Measurements from ENCODE around the gene LYAR.
"Not testable (repeated sequence)": the region's sequence is repeated elsewhere in the genome, so short reads cannot be mapped to it uniquely, and the experiment has no call there.

LYAR gene

DNA sequence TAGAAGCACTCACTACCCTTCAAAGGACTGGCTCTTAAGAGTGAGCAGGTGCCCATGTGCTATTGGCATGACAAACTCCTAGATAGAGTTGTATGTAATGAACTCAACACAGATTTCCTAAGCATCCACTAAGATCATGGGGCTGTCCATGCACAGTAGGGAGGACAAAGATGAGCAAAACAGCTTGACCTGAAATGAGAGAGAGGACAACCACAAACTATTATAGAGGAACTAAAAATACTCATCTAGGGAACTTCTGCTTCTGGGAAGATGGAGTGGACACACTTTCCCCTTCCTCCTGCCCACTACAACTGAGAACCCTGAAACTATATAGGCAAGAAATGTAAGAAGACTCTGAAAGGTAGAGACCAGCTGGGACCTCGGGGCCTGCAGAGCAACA, 21.2 kb downstream of the LYAR start:
- H3K4me3 ChIP-seq (ENCODE audit: low read depth, low read length), result no peak overlapping the region
- no peak for DNase-seq (ENCODE audit: low read depth)
- TF ChIP-seq, protein P1, sequence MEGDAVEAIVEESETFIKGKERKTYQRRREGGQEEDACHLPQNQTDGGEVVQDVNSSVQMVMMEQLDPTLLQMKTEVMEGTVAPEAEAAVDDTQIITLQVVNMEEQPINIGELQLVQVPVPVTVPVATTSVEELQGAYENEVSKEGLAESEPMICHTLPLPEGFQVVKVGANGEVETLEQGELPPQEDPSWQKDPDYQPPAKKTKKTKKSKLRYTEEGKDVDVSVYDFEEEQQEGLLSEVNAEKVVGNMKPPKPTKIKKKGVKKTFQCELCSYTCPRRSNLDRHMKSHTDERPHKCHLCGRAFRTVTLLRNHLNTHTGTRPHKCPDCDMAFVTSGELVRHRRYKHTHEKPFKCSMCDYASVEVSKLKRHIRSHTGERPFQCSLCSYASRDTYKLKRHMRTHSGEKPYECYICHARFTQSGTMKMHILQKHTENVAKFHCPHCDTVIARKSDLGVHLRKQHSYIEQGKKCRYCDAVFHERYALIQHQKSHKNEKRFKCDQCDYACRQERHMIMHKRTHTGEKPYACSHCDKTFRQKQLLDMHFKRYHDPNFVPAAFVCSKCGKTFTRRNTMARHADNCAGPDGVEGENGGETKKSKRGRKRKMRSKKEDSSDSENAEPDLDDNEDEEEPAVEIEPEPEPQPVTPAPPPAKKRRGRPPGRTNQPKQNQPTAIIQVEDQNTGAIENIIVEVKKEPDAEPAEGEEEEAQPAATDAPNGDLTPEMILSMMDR (IDR thresholded peaks at IDR 0.05; ENCODE audit: control insufficient read depth, extremely low read depth, insufficient read depth), result no peak

DNA sequence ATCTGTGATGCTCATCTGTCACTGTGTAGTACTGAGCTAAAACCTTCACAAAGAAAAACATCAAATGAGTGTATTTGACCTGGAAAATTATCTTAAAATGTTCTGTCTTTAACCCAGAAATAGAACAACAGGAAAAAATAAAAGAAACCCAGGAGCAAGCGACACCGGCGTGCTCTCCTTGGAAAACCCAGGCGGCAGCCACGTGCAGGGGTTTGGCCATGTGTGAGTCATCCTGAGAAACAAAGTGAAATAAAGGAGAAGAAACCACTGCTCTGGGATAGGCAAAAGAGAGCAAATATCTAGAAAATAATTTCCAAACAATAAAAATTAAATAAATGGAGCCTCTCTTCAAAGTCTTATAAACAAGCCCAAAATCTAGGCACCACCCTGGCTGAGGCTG, 22.0 kb downstream of the LYAR start:
- DNase-seq (ENCODE audit: low read depth), result no peak
- TF ChIP-seq, protein P1 (IDR thresholded peaks at IDR 0.05; ENCODE audit: control insufficient read depth, extremely low read depth, insufficient read depth), result no peak
- H3K4me3 ChIP-seq (ENCODE audit: low read depth, low read length), result no peak overlapping the region

DNA sequence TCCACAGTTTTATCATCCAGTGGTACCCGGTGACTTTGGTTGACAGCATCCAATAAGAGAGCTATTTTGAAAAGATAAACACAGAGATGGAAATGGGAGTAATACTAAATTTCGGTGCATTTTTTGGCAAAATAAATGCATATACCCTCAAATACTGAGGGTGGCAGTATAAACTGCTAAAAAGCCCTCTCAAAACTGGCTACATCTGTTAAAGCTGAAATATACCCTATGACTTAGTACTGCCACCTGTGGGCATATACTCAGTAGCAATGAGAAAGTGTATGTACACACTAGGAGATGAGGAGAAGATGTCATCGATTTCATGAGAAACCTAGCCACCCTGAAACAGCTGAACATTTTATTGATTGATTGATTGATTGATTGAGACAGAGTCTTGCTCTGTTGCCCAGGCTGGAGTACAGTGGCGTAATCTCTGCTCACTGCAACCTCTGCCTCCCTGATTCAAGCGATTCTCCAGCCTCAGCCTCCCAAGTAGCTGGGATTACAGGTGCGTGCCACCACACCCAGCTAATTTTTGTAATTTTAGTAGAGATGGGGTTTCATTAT, 29.7 kb downstream of the LYAR start:
- DNase-seq (ENCODE audit: low read depth), result no peak
- H3K4me3 ChIP-seq (ENCODE audit: low read depth, low read length), result no peak overlapping the region
- TF ChIP-seq, protein P1 (IDR thresholded peaks at IDR 0.05; ENCODE audit: control insufficient read depth, extremely low read depth, insufficient read depth), result peak; percentile 36

DNA sequence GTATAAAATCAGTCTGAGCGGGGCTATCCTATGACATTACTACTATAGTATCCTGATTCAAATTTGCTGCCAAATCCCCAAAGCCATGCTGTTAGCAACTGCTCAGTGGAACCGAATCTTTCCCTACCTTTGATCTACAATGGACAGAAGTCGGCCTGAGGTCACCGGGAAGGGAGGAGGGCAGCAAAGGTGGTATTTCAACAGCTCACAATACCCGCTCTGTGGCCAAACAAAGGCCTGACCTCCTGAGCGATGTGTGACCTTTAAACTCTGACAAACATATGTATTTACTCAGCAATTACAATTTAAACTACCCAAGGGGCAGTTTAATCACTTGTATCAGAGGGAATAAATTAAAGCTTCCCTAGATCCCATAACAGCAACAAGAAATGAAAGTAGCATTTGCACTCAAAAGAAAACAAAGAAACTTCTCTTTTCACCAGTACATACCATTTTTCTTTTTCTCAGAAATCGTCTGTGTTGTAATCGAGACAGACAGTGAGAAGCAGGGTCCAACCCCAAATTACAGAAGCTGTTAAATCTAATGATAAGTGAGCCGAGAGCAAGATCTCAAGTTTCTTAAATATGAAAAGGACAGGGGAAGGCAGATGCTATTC, 30.4 kb downstream of the LYAR start:
- DNase-seq (ENCODE audit: low read depth), result no peak
- TF ChIP-seq, protein P1 (IDR thresholded peaks at IDR 0.05; ENCODE audit: control insufficient read depth, extremely low read depth, insufficient read depth), result no peak
- H3K4me3 ChIP-seq (ENCODE audit: low read depth, low read length), result no peak overlapping the region

DNA sequence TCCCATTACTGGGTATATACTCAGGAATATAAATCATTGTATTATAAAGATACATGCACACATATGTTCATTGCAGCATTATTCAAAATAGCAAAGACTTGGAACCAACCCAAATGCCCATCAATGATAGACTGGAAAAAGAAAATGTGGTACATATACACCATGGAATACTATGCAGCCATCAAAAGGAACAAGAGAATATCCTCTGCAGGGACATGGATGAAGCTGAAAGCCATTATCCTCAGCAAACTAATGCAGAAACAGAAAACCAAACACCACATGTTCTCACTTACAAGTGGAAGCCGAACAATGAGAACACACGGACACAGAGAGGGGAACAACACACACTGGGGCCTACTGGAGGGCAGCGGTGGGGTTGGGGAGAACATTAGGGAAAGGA, 32.2 kb downstream of the LYAR start:
- not testable (repeated sequence) for DNase-seq (ENCODE audit: low read depth); H3K4me3 ChIP-seq (ENCODE audit: low read depth, low read length)

DNA sequence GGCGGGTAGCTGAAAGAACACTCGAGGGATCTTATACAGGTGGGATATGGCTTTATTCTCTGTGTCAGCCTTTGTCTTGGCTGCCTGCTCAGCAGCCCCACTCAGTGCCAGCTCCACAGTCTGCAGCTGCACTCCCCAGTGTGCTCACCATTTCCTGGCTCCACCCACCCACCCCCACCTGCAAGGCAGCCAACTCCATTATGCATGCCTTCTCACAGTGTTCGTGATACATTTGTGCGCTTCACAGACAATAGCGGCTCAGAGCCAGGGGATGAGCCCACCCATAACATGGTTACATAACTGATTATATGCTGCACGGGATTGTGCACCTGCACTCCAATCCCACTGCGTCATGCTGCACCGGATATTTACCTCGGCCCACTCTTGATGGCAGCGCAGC, 33.2 kb downstream of the LYAR start:
- no peak for DNase-seq (ENCODE audit: low read depth)
- H3K4me3 ChIP-seq (ENCODE audit: low read depth, low read length), result no peak overlapping the region
- TF ChIP-seq, protein P1 (IDR thresholded peaks at IDR 0.05; ENCODE audit: control insufficient read depth, extremely low read depth, insufficient read depth), result no peak

DNA sequence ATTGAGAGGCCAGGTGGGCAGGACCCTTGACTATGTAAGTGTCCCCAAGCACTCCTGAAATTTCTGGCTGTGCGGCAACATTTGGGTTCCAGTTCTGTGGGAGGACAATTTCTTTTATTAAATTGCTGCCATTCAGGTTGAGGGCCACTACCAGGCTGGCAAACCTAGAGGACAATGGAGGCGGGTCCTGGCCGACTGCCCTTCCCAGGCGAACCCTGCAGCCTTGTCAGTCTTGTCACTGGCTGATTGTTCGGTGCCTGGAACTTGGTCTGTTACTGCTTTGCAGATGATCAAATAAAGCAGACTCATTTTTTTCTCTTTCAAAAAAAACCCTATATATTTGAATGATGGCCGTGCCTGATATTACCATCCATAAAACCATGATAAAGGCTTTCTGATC, 35.3 kb downstream of the LYAR start:
- H3K4me3 ChIP-seq (ENCODE audit: low read depth, low read length), result no peak overlapping the region
- DNase-seq (ENCODE audit: low read depth), result no peak
- TF ChIP-seq, protein P1 (IDR thresholded peaks at IDR 0.05; ENCODE audit: control insufficient read depth, extremely low read depth, insufficient read depth), result no peak
